Stimulated activated CD8-positive, alpha-beta memory T cell treated with anti-CD3 and anti-CD28 coated beads, Interleukin-15, amount 100 ng/mL, for 4 hours (primary cell): ENCODE results near the gene KRTAP4-6.
"Not testable (repeated sequence)": the region's sequence is repeated elsewhere in the genome, so short reads cannot be mapped to it uniquely, and the experiment has no call there.

Experiments
- DNase-seq, 2 donors: peaks; one replicate each; pipeline ENCODE4 v3.0.0-alpha.2; 2020; ENCODE audit warnings: low read depth in 2 of 2

KRTAP4-6 gene

GRCh38 chr17:41107941-41108450 is 32.3 kb downstream of the KRTAP4-6 start:
- no peak for DNase-seq

GRCh38 chr17:41105347-41105746 is 35.0 kb downstream of the KRTAP4-6 start, which contains the start of gene KRTAP4-9:
TSS of gene KRTAP4-9 (plus strand) at chr17:41105389. CDS start at chr17:41105389, 0 bp downstream.
- DNase-seq: not testable (repeated sequence)

GRCh38 chr17:41104386-41105038 is 35.8 kb downstream of the KRTAP4-6 start:
- DNase-seq: not testable (repeated sequence)

- no peak for DNase-seq
Observed at GRCh38 chr17:41103896-41104295, 36.4 kb downstream of the KRTAP4-6 start.

GRCh38 chr17:41101586-41102259 is 38.6 kb downstream of the KRTAP4-6 start, which contains the start of gene KRTAP4-16:
TSS of gene KRTAP4-16 (minus strand) at chr17:41102209. CDS start at chr17:41102209, 0 bp downstream.
- no peak for DNase-seq

GRCh38 chr17:41099682-41100480 is 40.5 kb downstream of the KRTAP4-6 start:
- not testable (repeated sequence) for DNase-seq

GRCh38 chr17:41098481-41098880 is 41.9 kb downstream of the KRTAP4-6 start:
- no peak for DNase-seq

GRCh38 chr17:41098042-41098441 is 42.3 kb downstream of the KRTAP4-6 start, which contains the start of gene KRTAP4-8:
TSS of gene KRTAP4-8 (minus strand) at chr17:41098142. CDS start at chr17:41098084, 58 bp downstream.
- DNase-seq: no peak

- no peak for DNase-seq
Observed at GRCh38 chr17:41096055-41096454, 44.3 kb downstream of the KRTAP4-6 start.
